ENCODE results near the gene FAM114A1. TPM values are rescaled to one million over a fixed set of nuclear protein-coding genes. Genes with fewer than 3 reads are reported as not detected.
A peak's percentile ranks its signal among the peaks of the same experiment; 100 is the strongest.
"Not testable (repeated sequence)": the region's sequence is repeated elsewhere in the genome, so short reads cannot be mapped to it uniquely, and the experiment has no call there.

FAM114A1 gene
- total RNA-seq, 2 experiments from 2014 or later, result 0.50 to 0.65 TPM

DNA sequence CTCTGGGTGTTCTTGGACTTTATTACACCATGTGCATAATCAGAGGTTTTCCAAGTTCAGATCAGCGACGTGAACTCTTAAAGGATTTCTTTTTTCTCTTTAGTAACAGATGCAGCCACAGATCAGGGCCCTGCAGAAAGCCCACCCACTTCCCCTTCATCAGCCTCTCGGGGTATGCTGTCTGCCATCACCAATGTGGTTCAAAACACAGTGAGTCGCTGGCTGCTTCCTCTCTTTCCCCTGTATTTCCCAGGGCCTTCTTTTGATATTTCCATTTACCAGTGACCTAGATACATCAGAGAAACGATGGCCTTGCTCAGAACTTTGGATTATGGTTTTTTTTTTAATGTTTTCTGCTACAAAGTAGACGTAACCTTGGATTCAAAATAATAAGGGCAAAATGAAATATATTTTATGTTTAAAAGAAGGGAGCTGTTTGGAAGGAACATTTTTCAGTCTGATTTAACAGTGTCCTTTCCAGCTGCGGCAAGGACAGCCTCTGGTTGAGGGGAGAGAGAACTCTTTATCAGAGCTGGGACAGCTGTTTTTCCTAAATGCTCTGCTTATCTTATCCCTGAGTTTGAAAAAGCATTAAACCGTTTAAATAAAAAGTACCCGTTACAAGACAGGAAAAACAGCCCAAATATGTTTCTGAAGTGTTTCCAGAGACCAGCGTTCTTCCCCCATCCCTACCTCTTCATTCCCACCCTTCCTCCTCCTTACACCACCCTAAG lies 38.2 kb downstream of the FAM114A1 start:
- no peak for DNase-seq
- Mint-ChIP-seq H3K36me3 (no peaks in the 10 kb centered on the region), H3K27ac (peak overlapping the region; percentile 1), H3K4me1 (ENCODE audit: low read depth) (peaks cover 3% of the 10 kb centered on the region), H3K4me3 (no peak overlapping the region), H3K27me3 (no peaks in the 10 kb centered on the region), H3K9me3 (no peaks in the 10 kb centered on the region)
- POLR2A ChIA-PET, result no interaction called here
- CTCF ChIA-PET, result interaction anchor here (0.8 to 8.5 kb wide), 3 partner anchors 88 to 228 kb away, joined by 3 to 205 read pairs (median 4); no protein-coding TSS in a partner anchor
- intact Hi-C loops (cut with micrococcal nuclease), result loop anchor here (5.0 kb wide), 1 partner anchor 76 kb away; no protein-coding TSS in a partner anchor

DNA sequence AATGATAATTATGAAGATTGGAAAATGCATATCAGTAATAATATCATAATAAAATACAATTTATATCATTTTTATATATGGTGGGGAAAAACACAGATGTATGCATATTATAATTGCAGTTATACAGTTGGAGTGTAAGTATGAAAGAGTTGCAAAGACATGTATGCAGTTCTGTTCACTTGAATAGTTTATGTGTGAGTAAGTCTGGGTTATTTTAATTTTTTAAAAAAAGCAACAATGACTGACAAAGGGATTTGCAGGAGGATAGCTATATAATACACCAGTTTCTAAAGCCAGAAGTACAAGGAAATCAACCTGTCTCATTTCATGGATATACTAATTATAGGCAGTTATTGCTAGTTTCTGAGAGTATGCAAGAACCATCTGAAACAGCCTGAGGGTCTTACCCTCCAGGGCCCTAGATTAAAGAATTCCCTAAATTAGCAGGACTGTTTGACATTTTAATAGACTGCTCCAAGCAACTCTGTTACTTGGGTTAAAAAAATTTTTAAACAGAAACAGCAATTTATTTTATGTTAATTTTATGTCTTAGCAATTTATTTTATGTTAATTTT lies 40.2 kb downstream of the FAM114A1 start:
- Mint-ChIP-seq H3K4me3 (no peak overlapping the region), H3K27ac (no peak overlapping the region), H3K4me1 (ENCODE audit: low read depth) (peaks cover 3% of the 10 kb centered on the region), H3K9me3 (no peaks in the 10 kb centered on the region), H3K27me3 (no peaks in the 10 kb centered on the region), H3K36me3 (no peaks in the 10 kb centered on the region)
- POLR2A ChIA-PET, result no interaction called here
- no peak for DNase-seq
- CTCF ChIA-PET, result interaction anchor here (1.7 kb wide), 1 partner anchor 227 kb away, joined by 10 read pairs; no protein-coding TSS in a partner anchor
- intact Hi-C loops (cut with micrococcal nuclease), result loop anchor here (5.0 kb wide), 1 partner anchor 75 kb away; no protein-coding TSS in a partner anchor

- no peaks in the 10 kb centered on the region for H3K4me1 Mint-ChIP-seq (ENCODE audit: low read depth)
- H3K27ac Mint-ChIP-seq, result no peak overlapping the region
- intact Hi-C loops (cut with micrococcal nuclease), result loop anchor here (5.0 kb wide), 1 partner anchor 73 kb away; no protein-coding TSS in a partner anchor
- DNase-seq, result no peak
- H3K27me3 Mint-ChIP-seq, result no peaks in the 10 kb centered on the region
- no peaks in the 10 kb centered on the region for H3K9me3 Mint-ChIP-seq
- no peaks in the 10 kb centered on the region for H3K36me3 Mint-ChIP-seq
- ChIA-PET CTCF (interaction anchor here (1.7 kb wide), 1 partner anchor 226 kb away, joined by 10 read pairs; no protein-coding TSS in a partner anchor), POLR2A (no interaction called here)
- no peak overlapping the region for H3K4me3 Mint-ChIP-seq
These were observed 41.4 kb downstream of the FAM114A1 start for GRCh38 chr4:38909015-38909414.

- no peaks in the 10 kb centered on the region for H3K27me3 Mint-ChIP-seq
- CTCF ChIA-PET, result interaction anchor here (1.0 to 1.4 kb wide), 2 partner anchors 8 to 224 kb away, joined by 4 to 6 read pairs; no protein-coding TSS in a partner anchor
- POLR2A ChIA-PET, result no interaction called here
These were observed 43.7 kb downstream of the FAM114A1 start for GRCh38 chr4:38911257-38911656.

GRCh38 chr4:38914854-38915253 lies 47.2 kb downstream of the FAM114A1 start:
- Mint-ChIP-seq H3K27ac (peak overlapping the region; percentile 23), H3K27me3 (no peaks in the 10 kb centered on the region), H3K4me3 (peak overlapping the region; percentile 45), H3K4me1 (ENCODE audit: low read depth) (peaks cover 9% of the 10 kb centered on the region), H3K9me3 (no peaks in the 10 kb centered on the region), H3K36me3 (no peaks in the 10 kb centered on the region)
- intact Hi-C loops (cut with micrococcal nuclease), result no loop called here
- DNase-seq, result peak; percentile 22
- ChIA-PET CTCF (interaction anchor here (0.7 to 1.3 kb wide), 4 partner anchors 10 to 220 kb away, joined by 3 to 5 read pairs (median 4); no protein-coding TSS in a partner anchor), POLR2A (no interaction called here)

More at GRCh38 chr4:38911257-38911656, 43.7 kb downstream of the FAM114A1 start:
- Mint-ChIP-seq H3K36me3 (no peaks in the 10 kb centered on the region), H3K27ac (no peak overlapping the region), H3K9me3 (no peaks in the 10 kb centered on the region), H3K4me3 (no peak overlapping the region), H3K4me1 (ENCODE audit: low read depth) (peaks cover 9% of the 10 kb centered on the region)
- intact Hi-C loops (cut with micrococcal nuclease), result no loop called here
- DNase-seq, result no peak

DNA sequence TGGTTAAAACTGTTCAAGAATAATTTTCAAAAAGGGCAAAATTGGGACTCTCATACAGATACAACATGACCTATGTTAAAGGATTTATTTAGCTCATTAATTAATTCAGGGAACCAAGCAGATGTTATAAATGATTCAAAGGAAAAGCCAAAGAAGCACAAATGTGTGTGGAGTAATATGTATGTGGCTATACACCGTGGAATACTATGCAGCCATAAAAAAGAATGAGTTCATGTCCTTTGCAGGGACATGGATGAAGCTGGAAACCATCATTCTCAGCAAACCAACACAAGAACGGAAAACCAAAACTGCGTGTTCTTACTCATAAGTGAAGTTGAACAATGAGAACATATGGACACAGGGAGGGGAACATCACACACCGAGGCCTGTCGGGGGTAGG lies 48.7 kb downstream of the FAM114A1 start:
- H3K27ac Mint-ChIP-seq; H3K36me3 Mint-ChIP-seq; intact Hi-C loops (cut with micrococcal nuclease); H3K4me1 Mint-ChIP-seq (ENCODE audit: low read depth); H3K27me3 Mint-ChIP-seq; DNase-seq; H3K9me3 Mint-ChIP-seq; POLR2A ChIA-PET; H3K4me3 Mint-ChIP-seq: not testable (repeated sequence)
- CTCF ChIA-PET, result interaction anchor here (1.3 to 1.4 kb wide), 2 partner anchors 9 to 77 kb away, joined by 3 read pairs; no protein-coding TSS in a partner anchor

GRCh38 chr4:38917481-38918025 lies 49.9 kb downstream of the FAM114A1 start:
- Mint-ChIP-seq H3K9me3 (no peaks in the 10 kb centered on the region), H3K27me3 (no peaks in the 10 kb centered on the region), H3K4me3 (no peak overlapping the region), H3K27ac (no peak overlapping the region), H3K4me1 (ENCODE audit: low read depth) (peaks cover 9% of the 10 kb centered on the region), H3K36me3 (no peaks in the 10 kb centered on the region)
- CTCF ChIA-PET, result interaction anchor here (0.6 to 1.4 kb wide), 2 partner anchors 15 to 31 kb away, joined by 3 read pairs; no protein-coding TSS in a partner anchor
- DNase-seq, result no peak
- POLR2A ChIA-PET, result no interaction called here
- intact Hi-C loops (cut with micrococcal nuclease), result no loop called here

DNA sequence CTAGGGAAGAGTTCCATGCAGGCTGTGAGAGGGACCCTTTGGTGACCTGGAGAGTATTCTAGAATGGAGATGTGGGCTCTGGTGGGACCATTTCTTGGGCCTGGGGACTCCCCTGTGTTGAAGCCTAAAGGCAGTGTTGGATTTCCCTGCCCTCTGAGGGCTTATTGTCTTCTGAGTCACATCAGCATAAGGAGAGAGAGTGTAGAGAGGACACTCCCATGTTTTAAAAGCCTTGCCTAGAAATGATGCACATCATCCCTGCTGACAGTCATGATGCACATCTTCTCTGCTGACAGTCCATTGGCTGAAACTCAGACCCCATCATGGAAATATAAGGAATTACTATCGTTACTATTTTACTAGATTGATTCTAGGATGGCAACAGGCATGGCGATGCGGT lies 51.9 kb downstream of the FAM114A1 start:
- CTCF ChIA-PET, result no interaction called here
- H3K27ac Mint-ChIP-seq, result no peak overlapping the region
- H3K36me3 Mint-ChIP-seq, result no peaks in the 10 kb centered on the region
- intact Hi-C loops (cut with micrococcal nuclease), result no loop called here
- POLR2A ChIA-PET, result no interaction called here
- no peak overlapping the region for H3K4me3 Mint-ChIP-seq
- no peaks in the 10 kb centered on the region for H3K9me3 Mint-ChIP-seq
- DNase-seq, result no peak
- no peaks in the 10 kb centered on the region for H3K27me3 Mint-ChIP-seq
- H3K4me1 Mint-ChIP-seq (ENCODE audit: low read depth), result peaks cover 9% of the 10 kb centered on the region

- Mint-ChIP-seq H3K9me3 (no peaks in the 10 kb centered on the region), H3K27me3 (no peaks in the 10 kb centered on the region), H3K4me3 (no peak overlapping the region), H3K27ac (no peak overlapping the region), H3K4me1 (ENCODE audit: low read depth) (peaks cover 3% of the 10 kb centered on the region), H3K36me3 (no peaks in the 10 kb centered on the region)
- ChIA-PET CTCF (interaction anchor here (0.6 kb wide), 1 partner anchor 858 kb away, joined by 4 read pairs; no protein-coding TSS in a partner anchor), POLR2A (interaction anchor here (0.7 kb wide), 1 partner anchor 29 kb away, joined by 3 read pairs; no protein-coding TSS in a partner anchor)
- no peak for DNase-seq
- intact Hi-C loops (cut with micrococcal nuclease), result no loop called here
These were observed 52.6 kb downstream of the FAM114A1 start for GRCh38 chr4:38920186-38920585.

- ChIA-PET CTCF (no interaction called here), POLR2A (interaction anchor here (0.7 kb wide), 1 partner anchor 28 kb away, joined by 3 read pairs; no protein-coding TSS in a partner anchor)
- intact Hi-C loops (cut with micrococcal nuclease), result no loop called here
- no peaks in the 10 kb centered on the region for H3K9me3 Mint-ChIP-seq
- no peak overlapping the region for H3K4me3 Mint-ChIP-seq
- no peaks in the 10 kb centered on the region for H3K27me3 Mint-ChIP-seq
- no peak overlapping the region for H3K27ac Mint-ChIP-seq
- no peaks in the 10 kb centered on the region for H3K4me1 Mint-ChIP-seq (ENCODE audit: low read depth)
- no peak for DNase-seq
- no peaks in the 10 kb centered on the region for H3K36me3 Mint-ChIP-seq
These were observed 53.1 kb downstream of the FAM114A1 start for GRCh38 chr4:38920677-38921076.

DNA sequence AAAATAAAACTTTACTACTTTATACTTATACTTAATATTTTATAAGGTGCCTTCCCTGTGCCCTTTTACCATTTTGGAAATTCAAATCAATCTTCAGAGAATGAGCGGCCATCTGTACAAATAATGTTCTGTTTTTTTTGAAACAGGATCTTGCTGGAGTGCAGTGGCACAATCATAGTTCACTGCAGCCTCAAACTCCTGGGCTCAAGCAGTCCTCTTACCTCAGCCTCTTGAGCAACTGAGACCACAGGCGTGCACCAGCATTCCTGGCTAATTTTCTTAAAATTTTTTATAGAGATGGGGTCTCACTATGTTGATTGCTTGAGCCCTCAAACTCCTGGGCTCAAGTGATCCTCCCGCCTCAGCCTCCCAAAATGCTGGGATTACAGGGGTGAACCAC lies 53.5 kb downstream of the FAM114A1 start:
- H3K4me3 Mint-ChIP-seq, result no peak overlapping the region
- no peaks in the 10 kb centered on the region for H3K36me3 Mint-ChIP-seq
- ChIA-PET CTCF (no interaction called here), POLR2A (no interaction called here)
- H3K27me3 Mint-ChIP-seq, result no peaks in the 10 kb centered on the region
- H3K4me1 Mint-ChIP-seq (ENCODE audit: low read depth), result no peaks in the 10 kb centered on the region
- intact Hi-C loops (cut with micrococcal nuclease), result no loop called here
- no peak overlapping the region for H3K27ac Mint-ChIP-seq
- H3K9me3 Mint-ChIP-seq, result no peaks in the 10 kb centered on the region
- no peak for DNase-seq

DNA sequence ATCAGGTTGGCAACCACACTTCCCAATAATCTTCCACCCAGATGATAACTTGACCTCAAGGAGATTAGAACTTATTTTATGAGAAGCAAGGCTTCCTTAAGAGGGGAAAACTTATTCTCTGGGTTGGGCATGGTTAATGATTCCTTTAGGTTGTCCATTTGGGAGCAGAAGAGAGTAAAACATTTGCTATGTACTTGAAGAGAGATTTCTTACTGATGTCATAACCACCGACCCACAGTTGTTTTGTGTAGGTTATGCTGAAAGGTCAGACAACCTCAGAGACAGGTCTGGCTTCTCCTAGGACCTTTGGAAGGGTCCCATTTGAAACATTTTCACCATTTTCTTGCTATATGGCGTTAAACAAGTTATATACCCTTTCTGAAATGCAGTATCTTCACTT lies 56.1 kb downstream of the FAM114A1 start:
- no peaks in the 10 kb centered on the region for H3K27me3 Mint-ChIP-seq
- no peak overlapping the region for H3K4me3 Mint-ChIP-seq
- CTCF ChIA-PET, result interaction anchor here (0.6 to 0.8 kb wide), 2 partner anchors 24 to 211 kb away, joined by 3 read pairs; no protein-coding TSS in a partner anchor
- H3K4me1 Mint-ChIP-seq (ENCODE audit: low read depth), result no peaks in the 10 kb centered on the region
- intact Hi-C loops (cut with micrococcal nuclease), result no loop called here
- no peak overlapping the region for H3K27ac Mint-ChIP-seq
- H3K36me3 Mint-ChIP-seq, result no peaks in the 10 kb centered on the region
- DNase-seq, result no peak
- POLR2A ChIA-PET, result no interaction called here
- no peaks in the 10 kb centered on the region for H3K9me3 Mint-ChIP-seq
